HCT116 (cell line): ENCODE measurements around the gene IMPA2. TPM values are rescaled to one million over a fixed set of nuclear protein-coding genes. Genes with fewer than 3 reads are reported as not detected.

Experiments used
- ATAC-seq: fragments of 200-7000 bp; cut with Tn5 transposase; 2 replicates; pipeline ENCODE4 v1.9.1; 2020; ENCODE audit warnings: mild to moderate bottlenecking, moderate library complexity
- BruUV-seq: library from RNA; stranded (reverse); fragments of 400-500 nt; replicated peaks from 2 replicates; lab custom pipeline; 2021; lab: Mats Ljungman, UMichigan
- CTCF ChIA-PET: fragments of 300-600 bp; sonication (Branson Sonifier 250); formaldehyde crosslinking; loops from one replicate; lab custom pipeline; 2021; ENCODE audit warnings: antibody characterized with exemption; lab: Charles Lee
- POLR2A ChIA-PET: fragments of 300-600, 350-600 bp; sonication (Branson Sonifier 250); formaldehyde crosslinking; loops from one replicate; lab custom pipeline; 2021; ENCODE audit warnings: antibody characterized with exemption; lab: Charles Lee
- RAD21 ChIA-PET, 2 experiments: fragments of 300-600 bp; sonication (Branson Sonifier 250); formaldehyde crosslinking; loops; one replicate each; lab custom pipeline; 2023; ENCODE audit warnings: low total read pairs in 2 of 2; ENCODE audit not compliant: uncharacterized antibody in 2 of 2, unreplicated experiment in 2 of 2, low non-redundant PET in 1 of 2; lab: Charles Lee
- DNase-seq: peaks from one replicate; pipeline ENCODE4 v3.0.0-alpha.2; 2010; ENCODE audit warnings: low read depth, low spot score
- H2AFZ ChIP-seq: fragments of 200-600 bp; shearing (Covaris generic), sonication (generic); 2 replicates; pipeline ENCODE4 v1.6.1; 2017; ENCODE audit warnings: low read depth, mixed run types, mixed read lengths, antibody characterized with exemption, low read length; ENCODE audit not compliant: poor library complexity, severe bottlenecking
- H3K27ac ChIP-seq: 2 replicates; pipeline ENCODE4 v1.5.1; 2012; ENCODE audit warnings: low read depth, low read length
- H3K27me3 ChIP-seq: fragments of 200-600 bp; sonication (generic); 2 replicates; pipeline ENCODE4 v1.6.1; 2016; ENCODE audit warnings: mixed run types, low read length, mixed read lengths; ENCODE audit not compliant: insufficient read depth
- H3K36me3 ChIP-seq, 2 experiments: fragments of 200-500 bp in 1 of 2; fragments of 200-600 bp in 1 of 2; sonication (Bioruptor generic) in 1 of 2; sonication (generic) in 1 of 2; 2 replicates each; pipeline versions ENCODE4 v1.5.1 to v1.6.1; 2014 to 2016; ENCODE audit warnings: low read length in 2 of 2, inconsistent platforms in 1 of 2, mixed read lengths in 1 of 2, mixed run types in 1 of 2; ENCODE audit not compliant: insufficient read depth in 2 of 2, control insufficient read depth in 1 of 2
- H3K4me1 ChIP-seq, 2 experiments: fragments of 200-600 bp in 1 of 2; sonication (generic) in 1 of 2; 2 replicates each; pipeline versions ENCODE4 v1.5.1 to v1.6.1; 2012 to 2017; ENCODE audit warnings: low read length in 2 of 2, inconsistent platforms in 1 of 2, mild to moderate bottlenecking in 1 of 2, mixed read lengths in 1 of 2, mixed run types in 1 of 2, moderate library complexity in 1 of 2; ENCODE audit not compliant: insufficient read depth in 2 of 2, control insufficient read depth in 1 of 2
- H3K4me2 ChIP-seq: fragments of 200-600 bp; sonication (generic); 2 replicates; pipeline ENCODE4 v1.6.1; 2017; ENCODE audit warnings: mixed run types, low read length, mixed read lengths
- H3K4me3 ChIP-seq, 2 experiments: fragments of 200-600 bp in 1 of 2; sonication (generic) in 1 of 2; replicated peaks in 1 of 2; 2 replicates each; pipeline ENCODE4 v1.5.1; 2011 to 2016; ENCODE audit warnings: low read length in 2 of 2, control low read depth in 1 of 2, low read depth in 1 of 2, mild to moderate bottlenecking in 1 of 2, mixed read lengths in 1 of 2, mixed run types in 1 of 2
- H3K79me2 ChIP-seq: fragments of 200-600 bp; sonication (generic); 2 replicates; pipeline ENCODE4 v1.6.1; 2017; ENCODE audit warnings: mild to moderate bottlenecking, mixed run types, low read length, moderate library complexity, mixed read lengths; ENCODE audit not compliant: insufficient read depth
- H3K9ac ChIP-seq: fragments of 200-600 bp; sonication (generic); 2 replicates; pipeline ENCODE4 v1.6.1; 2016; ENCODE audit warnings: low read length, mixed read lengths
- H3K9me2 ChIP-seq: fragments of 200-600 bp; sonication (generic), shearing (Covaris generic); 2 replicates; pipeline ENCODE4 v1.6.1; 2017; ENCODE audit warnings: mixed run types, mild to moderate bottlenecking, moderate library complexity; ENCODE audit not compliant: insufficient read depth
- H3K9me3 ChIP-seq, 2 experiments: fragments of 200-500 bp in 1 of 2; fragments of 200-600 bp in 1 of 2; sonication (Bioruptor generic) in 1 of 2; sonication (generic) in 1 of 2; 2 replicates each; pipeline ENCODE4 v1.6.1; 2014 to 2017; ENCODE audit warnings: low read length in 2 of 2, mixed read lengths in 2 of 2, inconsistent platforms in 1 of 2, low read depth in 1 of 2, mild to moderate bottlenecking in 1 of 2, mixed run types in 1 of 2, moderate library complexity in 1 of 2; ENCODE audit not compliant: control insufficient read depth in 1 of 2, insufficient read depth in 1 of 2
- H4K20me1 ChIP-seq: fragments of 200-600 bp; sonication (generic), shearing (Covaris generic); 2 replicates; pipeline ENCODE4 v1.6.1; 2017; ENCODE audit warnings: mixed run types, mild to moderate bottlenecking, moderate library complexity; ENCODE audit not compliant: insufficient read depth
- ATF3 ChIP-seq: IDR thresholded peaks from 2 replicates; pipeline ENCODE4 v1.6.1; 2012
- CBX3 ChIP-seq: IDR thresholded peaks from 2 replicates; pipeline ENCODE4 v1.6.1; 2012; ENCODE audit warnings: low read depth
- CEBPB ChIP-seq: IDR thresholded peaks from 2 replicates; pipeline ENCODE4 v1.6.1; 2012; ENCODE audit warnings: low read depth
- CTCF ChIP-seq, 3 experiments: fragments of 200-600 bp in 1 of 3; sonication (generic) in 1 of 3; IDR thresholded peaks in 2 of 3; conservative IDR thresholded peaks in 1 of 3; 2 replicates each; pipeline ENCODE4 v1.5.1; 2012 to 2017; ENCODE audit warnings: low read depth in 2 of 3, low read length in 2 of 3, antibody characterized with exemption in 1 of 3, borderline replicate concordance in 1 of 3, control low read depth in 1 of 3, mild to moderate bottlenecking in 1 of 3, mixed read lengths in 1 of 3, mixed run types in 1 of 3, moderate library complexity in 1 of 3; ENCODE audit not compliant: insufficient read depth in 1 of 3
- EGR1 ChIP-seq: IDR thresholded peaks from 2 replicates; pipeline ENCODE4 v1.6.1; 2012; ENCODE audit warnings: low read depth
- EZH2phosphoT487 ChIP-seq: fragments of 200-600 bp; IDR thresholded peaks from 2 replicates; pipeline ENCODE4 v1.6.1; 2018; ENCODE audit warnings: antibody characterized with exemption, borderline replicate concordance
- FOSL1 ChIP-seq: IDR thresholded peaks from 2 replicates; pipeline ENCODE4 v1.6.1; 2012; ENCODE audit warnings: low read depth
- MAX ChIP-seq: IDR thresholded peaks from 2 replicates; pipeline ENCODE4 v1.6.1; 2012
- POLR2A ChIP-seq: IDR thresholded peaks from 2 replicates; pipeline ENCODE4 v1.7.0; 2011; ENCODE audit warnings: borderline replicate concordance; ENCODE audit not compliant: insufficient read depth, insufficient read length; ENCODE audit errors: extremely low read depth
- RAD21 ChIP-seq: IDR thresholded peaks from 2 replicates; pipeline ENCODE4 v1.6.1; 2012; ENCODE audit warnings: low read depth, mild to moderate bottlenecking
- SIN3A ChIP-seq: IDR thresholded peaks from 2 replicates; pipeline ENCODE4 v1.6.1; 2012; ENCODE audit warnings: low read depth
- SRF ChIP-seq: IDR thresholded peaks from 2 replicates; pipeline ENCODE4 v1.6.1; 2012; ENCODE audit warnings: low read depth
- TCF7L2 ChIP-seq: IDR thresholded peaks from 2 replicates; pipeline ENCODE4 v1.7.0; 2011; ENCODE audit warnings: borderline replicate concordance, inconsistent platforms; ENCODE audit not compliant: insufficient read depth, insufficient read length; ENCODE audit errors: extremely low read depth
- YY1 ChIP-seq: IDR thresholded peaks from 2 replicates; pipeline ENCODE4 v1.6.1; 2011; ENCODE audit warnings: low read length, low read depth, moderate library complexity, mild to moderate bottlenecking; ENCODE audit not compliant: insufficient replicate concordance; ENCODE audit errors: extremely low read depth
- ZFX ChIP-seq: fragments of 450-650 bp; IDR thresholded peaks from 2 replicates; pipeline ENCODE4 v1.6.1; 2017
- ZNF274 ChIP-seq: fragments of 200-500 bp; sonication (Bioruptor generic); IDR thresholded peaks from 2 replicates; pipeline ENCODE4 v1.6.1; 2014; ENCODE audit warnings: mild to moderate bottlenecking, low read depth, low read length, inconsistent platforms
- intact Hi-C: fragments of 100-400 bp; cut with micrococcal nuclease; formaldehyde crosslinking; loops from 2 replicates; pipeline ENCODE4 v1.10.0; 2022
- total RNA-seq: library from RNA; stranded (reverse); gene quantifications from one replicate; pipeline ENCODE4 v1.2.1, GENCODE V29; 2021; ENCODE audit not compliant: unreplicated experiment

IMPA2 gene
- total RNA-seq, 1 experiment from 2014 or later, result 32.5 TPM

- Histone ChIP-seq H3K27ac (no peak overlapping the region), H3K79me2 (no peaks in the 10 kb centered on the region), H3K4me3 (no peak overlapping the region), H3K36me3 (no peaks in the 10 kb centered on the region)
- BruUV-seq, result no TSS peak
- TF ChIP-seq CEBPB (no peak), RAD21 (no peak), CTCF (IDR thresholded peaks at IDR 0.05 in 2 of 3, conservative IDR thresholded peaks at IDR 0.05 in 1 of 3; ENCODE audit: borderline replicate concordance in 1 of 3, insufficient read depth in 1 of 3, low read depth in 2 of 3, low read length in 2 of 3) (no peak), CBX3 (no peak), EGR1 (no peak), SRF (no peak), YY1 (no peak), EZH2phosphoT487 (no peak), FOSL1 (no peak), MAX (no peak), SIN3A (no peak), POLR2A (no peak), TCF7L2 (no peak), ZFX (no peak), ZNF274 (no peak), ATF3 (no peak)
- TF ChIP-seq, all 23 proteins: peak for 0
- no peaks in the 10 kb centered on the region for H3K27me3 ChIP-seq
- ATAC-seq, result no peak
- H4K20me1 ChIP-seq, result no peaks in the 10 kb centered on the region
- no peak for DNase-seq
- H3K4me2 ChIP-seq, result no peak overlapping the region
- CTCF ChIA-PET, result interaction anchor here (1.3 kb wide), 1 partner anchor 95 kb away, joined by 4 read pairs; no protein-coding TSS in a partner anchor
- H2AFZ ChIP-seq, result no peak overlapping the region
- no peaks in the 10 kb centered on the region for H3K9me2 ChIP-seq
- POLR2A ChIA-PET, result no interaction called here
- peaks cover 33 to 50% of the 10 kb centered on the region in 2 experiments for H3K4me1 ChIP-seq
- H3K9me3 ChIP-seq, result no peaks in the 10 kb centered on the region
- intact Hi-C loops, result no loop called here
- RAD21 ChIA-PET, result no interaction called here
- H3K9ac ChIP-seq, result no peak overlapping the region
These were observed 36.5 kb upstream of the IMPA2 start for GRCh38 chr18:11944786-11945185.
